Activated naive CD8-positive, alpha-beta T cell treated with anti-CD3 and anti-CD28 coated beads for 36 hours (primary cell): ENCODE data around the gene TMSB4X. TPM values are rescaled to one million over a fixed set of nuclear protein-coding genes. Genes with fewer than 3 reads are reported as not detected.
"Not testable (repeated sequence)": the region's sequence is repeated elsewhere in the genome, so short reads cannot be mapped to it uniquely, and the experiment has no call there.

Experiments
- DNase-seq: peaks from one replicate; pipeline ENCODE4 v3.0.0; 2021
- H3K27ac Mint-ChIP-seq: one replicate; pipeline ENCODE4 v1.8.0; 2022; ENCODE audit warnings: mild to moderate bottlenecking, moderate library complexity, mixed read lengths
- H3K27me3 Mint-ChIP-seq: one replicate; pipeline ENCODE4 v1.8.0; 2022; ENCODE audit warnings: mild to moderate bottlenecking, mixed read lengths
- H3K36me3 Mint-ChIP-seq: one replicate; pipeline ENCODE4 v1.8.0; 2021; ENCODE audit warnings: mild to moderate bottlenecking, mixed read lengths
- H3K4me1 Mint-ChIP-seq: one replicate; pipeline ENCODE4 v1.8.0; 2021; ENCODE audit warnings: mixed read lengths
- H3K4me3 Mint-ChIP-seq: one replicate; pipeline ENCODE4 v1.8.0; 2022; ENCODE audit warnings: mild to moderate bottlenecking, moderate library complexity, mixed read lengths
- H3K9me3 Mint-ChIP-seq: one replicate; pipeline ENCODE4 v1.8.0; 2022; ENCODE audit warnings: mixed read lengths
- total RNA-seq, 2 experiments: library from RNA; stranded (reverse); gene quantifications; one replicate each; pipeline ENCODE4 v1.2.3, GENCODE V29; 2021

The TMSB4X gene
- total RNA-seq, 2 experiments from 2014 or later: 3,478 to 3,646 TPM

GRCh38 chrX:13009844-13010243, 34.9 kb downstream of the TMSB4X start:
- DNase-seq: no peak
- H3K36me3 Mint-ChIP-seq: peaks cover 3% of the 10 kb centered on the region
- no peaks in the 10 kb centered on the region for H3K27me3 Mint-ChIP-seq
- no peak overlapping the region for H3K4me3 Mint-ChIP-seq
- no peak overlapping the region for H3K27ac Mint-ChIP-seq
- H3K4me1 Mint-ChIP-seq: peaks cover 62% of the 10 kb centered on the region
- H3K9me3 Mint-ChIP-seq: no peaks in the 10 kb centered on the region

- Mint-ChIP-seq H3K36me3 (peaks cover 3% of the 10 kb centered on the region), H3K27me3 (no peaks in the 10 kb centered on the region), H3K4me3 (no peak overlapping the region), H3K27ac (no peak overlapping the region), H3K9me3 (no peaks in the 10 kb centered on the region), H3K4me1 (peaks cover 60% of the 10 kb centered on the region)
- DNase-seq: no peak
Observed at GRCh38 chrX:13010546-13010945, 35.6 kb downstream of the TMSB4X start.

DNA sequence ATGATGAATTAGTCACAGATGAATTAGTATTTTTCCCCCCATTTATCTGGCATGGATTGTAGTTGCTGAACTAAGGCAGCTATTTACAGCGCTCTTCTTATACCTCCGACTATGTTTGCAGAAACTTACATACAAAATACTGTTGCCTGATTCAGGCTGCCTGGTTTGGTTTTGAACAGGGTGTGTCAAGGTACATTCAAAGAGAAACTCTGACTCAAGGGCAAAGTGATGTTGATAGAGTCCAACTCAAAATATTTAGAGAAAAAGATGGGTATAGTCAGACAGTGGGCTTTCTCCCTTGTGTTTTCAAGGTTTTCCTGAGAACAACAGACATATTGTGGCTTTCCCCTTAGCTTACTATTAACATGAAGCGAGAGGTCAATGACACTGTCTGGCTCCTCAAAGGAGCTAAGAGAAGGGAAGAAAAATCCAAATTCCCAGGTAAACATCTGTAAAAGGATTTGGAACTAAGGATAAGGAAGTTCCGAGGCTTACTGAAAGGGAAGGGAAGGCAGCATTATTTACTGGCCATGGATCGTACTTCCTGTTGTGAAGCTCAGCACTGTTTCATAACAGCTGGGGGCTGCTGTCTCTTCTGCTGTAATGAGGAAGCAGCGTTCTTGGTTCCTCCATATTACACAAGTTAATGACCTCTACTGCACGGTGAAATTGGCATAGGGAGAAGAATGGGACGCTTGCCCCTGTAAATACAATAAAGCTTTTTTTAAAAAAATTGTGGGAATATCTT, 38.6 kb downstream of the TMSB4X start:
- peak overlapping the region; percentile 34 for H3K4me3 Mint-ChIP-seq
- H3K9me3 Mint-ChIP-seq: no peaks in the 10 kb centered on the region
- peaks cover 46% of the 10 kb centered on the region for H3K4me1 Mint-ChIP-seq
- no peak for DNase-seq
- H3K36me3 Mint-ChIP-seq: peaks cover 1% of the 10 kb centered on the region
- peak overlapping the region; percentile 73 for H3K27ac Mint-ChIP-seq
- H3K27me3 Mint-ChIP-seq: no peaks in the 10 kb centered on the region

DNA sequence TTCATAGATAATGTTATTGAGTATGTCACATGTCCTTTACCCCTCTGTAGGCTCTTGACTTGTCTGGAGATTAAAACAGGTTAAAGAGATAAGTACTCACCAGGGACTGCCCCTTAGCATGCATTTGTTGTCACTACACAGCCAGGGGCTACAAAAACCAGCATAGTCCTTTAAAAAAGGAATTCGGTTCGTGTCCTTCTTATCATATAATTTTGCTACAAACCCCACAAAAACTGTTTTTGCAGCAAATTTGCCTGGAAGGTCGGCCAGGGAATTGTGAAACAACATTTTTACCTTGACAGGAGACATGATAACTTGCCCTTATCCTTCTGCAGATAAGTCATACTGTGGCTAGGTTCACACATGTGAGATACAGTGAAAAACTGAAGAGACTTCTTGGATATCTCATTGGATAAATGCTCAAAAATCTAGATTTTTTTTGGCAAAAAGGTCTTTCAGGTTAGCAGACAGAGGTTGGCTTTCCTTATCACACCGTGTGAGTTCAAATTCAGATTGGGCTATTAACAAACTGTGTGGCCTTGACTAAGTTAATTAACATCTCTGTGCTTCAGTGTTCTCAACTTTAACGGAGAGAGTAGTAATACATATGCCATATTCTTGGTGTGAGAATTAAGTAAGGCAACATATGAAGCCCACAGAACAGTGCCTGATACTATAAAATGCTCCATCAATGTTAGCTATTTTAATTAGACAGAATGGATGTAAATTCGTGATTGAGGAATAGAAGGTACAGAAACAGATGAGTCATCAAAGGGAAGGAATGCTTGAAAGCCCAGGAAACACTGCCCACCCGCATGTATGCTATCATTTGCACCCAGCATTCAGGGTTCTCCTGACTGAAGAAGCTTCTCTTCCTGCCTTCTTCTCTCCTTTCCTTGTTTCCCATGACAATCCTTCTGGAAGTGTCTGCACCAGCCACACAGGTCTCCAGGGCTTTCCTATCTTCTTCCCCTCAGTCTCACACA, 39.5 kb downstream of the TMSB4X start:
- Mint-ChIP-seq H3K4me1 (peaks cover 40% of the 10 kb centered on the region), H3K27me3 (no peaks in the 10 kb centered on the region), H3K36me3 (peaks cover 1% of the 10 kb centered on the region), H3K9me3 (no peaks in the 10 kb centered on the region), H3K27ac (peak overlapping the region; percentile 73), H3K4me3 (no peak overlapping the region)
- no peak for DNase-seq

- peak overlapping the region; percentile 8 for H3K27ac Mint-ChIP-seq
- H3K4me1 Mint-ChIP-seq: peaks cover 40% of the 10 kb centered on the region
Observed at GRCh38 chrX:13015536-13016236, 40.8 kb downstream of the TMSB4X start.

DNA sequence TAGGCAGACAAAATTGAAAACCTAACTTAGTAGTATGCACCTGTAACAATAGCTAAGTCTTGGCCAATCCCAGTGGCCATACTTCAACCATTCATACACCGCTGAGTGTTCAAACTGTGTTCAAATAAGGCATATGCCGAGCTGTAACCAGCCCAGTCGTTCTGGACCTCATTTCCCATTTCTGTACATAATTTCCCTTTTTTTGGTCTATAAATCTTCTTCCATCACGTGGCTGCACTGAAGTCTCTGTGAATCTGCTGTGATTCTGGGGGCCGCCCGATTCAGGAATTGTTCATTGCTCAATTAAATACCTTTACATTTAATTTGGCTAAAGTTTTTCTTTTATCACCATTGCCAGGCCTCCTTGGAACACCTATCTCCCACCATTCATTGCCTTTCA, 41.8 kb downstream of the TMSB4X start:
- H3K4me1 Mint-ChIP-seq: peaks cover 38% of the 10 kb centered on the region
- H3K27ac Mint-ChIP-seq, H3K36me3 Mint-ChIP-seq, H3K27me3 Mint-ChIP-seq, H3K4me3 Mint-ChIP-seq, H3K9me3 Mint-ChIP-seq, DNase-seq: not testable (repeated sequence)

More at GRCh38 chrX:13015536-13016236, 40.8 kb downstream of the TMSB4X start:
- H3K27me3 Mint-ChIP-seq: no peaks in the 10 kb centered on the region
- H3K36me3 Mint-ChIP-seq: peaks cover 1% of the 10 kb centered on the region
- H3K9me3 Mint-ChIP-seq: no peaks in the 10 kb centered on the region
- DNase-seq: no peak
- H3K4me3 Mint-ChIP-seq: no peak overlapping the region

GRCh38 chrX:13022926-13023325, 48.0 kb downstream of the TMSB4X start:
- no peaks in the 10 kb centered on the region for H3K27me3 Mint-ChIP-seq
- H3K27ac Mint-ChIP-seq: no peak overlapping the region
- DNase-seq: no peak
- H3K9me3 Mint-ChIP-seq: peaks cover 4% of the 10 kb centered on the region
- H3K4me1 Mint-ChIP-seq: peaks cover 49% of the 10 kb centered on the region
- H3K4me3 Mint-ChIP-seq: peak overlapping the region; percentile 18
- peaks cover 7% of the 10 kb centered on the region for H3K36me3 Mint-ChIP-seq

GRCh38 chrX:13023567-13023966, 48.7 kb downstream of the TMSB4X start:
- Mint-ChIP-seq H3K36me3 (peaks cover 7% of the 10 kb centered on the region), H3K27ac (no peak overlapping the region), H3K4me3 (no peak overlapping the region), H3K4me1 (peaks cover 51% of the 10 kb centered on the region), H3K9me3 (peaks cover 4% of the 10 kb centered on the region), H3K27me3 (no peaks in the 10 kb centered on the region)
- DNase-seq: no peak

GRCh38 chrX:13023979-13024378, 49.1 kb downstream of the TMSB4X start:
- H3K9me3 Mint-ChIP-seq: peaks cover 4% of the 10 kb centered on the region
- no peaks in the 10 kb centered on the region for H3K27me3 Mint-ChIP-seq
- H3K4me1 Mint-ChIP-seq: peaks cover 51% of the 10 kb centered on the region
- H3K36me3 Mint-ChIP-seq: peaks cover 7% of the 10 kb centered on the region
- DNase-seq: no peak
- H3K27ac Mint-ChIP-seq: no peak overlapping the region
- no peak overlapping the region for H3K4me3 Mint-ChIP-seq

DNA sequence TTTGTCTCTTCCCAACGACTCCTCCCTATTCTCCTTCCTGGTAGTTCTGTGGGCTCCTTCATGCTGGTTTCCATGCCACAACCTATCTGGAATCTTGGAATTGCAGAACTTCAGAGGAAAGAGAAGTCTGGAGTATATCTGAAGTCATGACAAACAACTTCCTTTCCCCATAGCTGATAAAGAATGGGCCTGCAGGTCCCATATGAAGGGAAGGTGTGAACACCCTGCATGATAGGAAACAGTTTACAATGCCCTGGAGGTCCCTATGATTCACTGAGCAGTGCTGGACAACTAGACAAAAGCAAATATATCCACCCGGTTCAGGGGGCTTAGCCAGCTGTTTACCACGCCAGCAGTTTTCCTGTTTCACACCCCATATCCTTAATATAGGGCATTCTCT, 50.1 kb downstream of the TMSB4X start:
- no peak for DNase-seq
- no peaks in the 10 kb centered on the region for H3K27me3 Mint-ChIP-seq
- H3K27ac Mint-ChIP-seq: peak overlapping the region; percentile 89
- peaks cover 61% of the 10 kb centered on the region for H3K4me1 Mint-ChIP-seq
- H3K9me3 Mint-ChIP-seq: peaks cover 4% of the 10 kb centered on the region
- H3K4me3 Mint-ChIP-seq: no peak overlapping the region
- peaks cover 7% of the 10 kb centered on the region for H3K36me3 Mint-ChIP-seq

Other genes with a start within 250 kb of the TMSB4X start
- gene PRPS2, start 183.7 kb upstream of the TMSB4X start, total RNA-seq: 100 to 1,000 TPM; 119 to 123 TPM
- under 1 TPM; 0.21 to 0.28 TPM for gene TLR7, start 108.0 kb upstream of the TMSB4X start, total RNA-seq
- gene TLR8, start 68.5 kb upstream of the TMSB4X start, total RNA-seq: not detected
- not detected for gene FAM9C, start 69.5 kb downstream of the TMSB4X start, total RNA-seq